Smooth muscle cell of the umbilical artery (primary cell): ENCODE results near the gene OR51G1. TPM values are rescaled to one million over a fixed set of nuclear protein-coding genes. Genes with fewer than 3 reads are reported as not detected.

Experiments
- total RNA-seq: library from RNA; depleted of rRNA; stranded (reverse); fragments of >200 nt; gene quantifications from 2 replicates; pipeline ENCODE4 v1.2.3, GENCODE V29; 2014

Gene OR51G1
- not detected in 2 replicates for total RNA-seq

GRCh38 chr11:4924239-4924638, at the start of gene OR51G1:
OR51G1 (minus strand) TSS chr11:4924339; CDS start chr11:4924339, 0 bp downstream.

GRCh38 chr11:4955613-4956012, 31.5 kb upstream of the OR51G1 start, which contains the start of gene OR51A2:
OR51A2 (minus strand) TSS chr11:4955713; CDS start chr11:4955713, 0 bp downstream.

GRCh38 chr11:4947505-4947904, 23.4 kb upstream of the OR51G1 start, which contains the start of gene OR51A4:
OR51A4 (minus strand) TSS chr11:4947605; CDS start chr11:4947100, 505 bp downstream.

GRCh38 chr11:4919250-4919649, 4.9 kb downstream of the OR51G1 start, which contains the start of gene OR51G2:
OR51G2 (minus strand) TSS chr11:4919350; CDS start chr11:4915663, 3,687 bp downstream.

GRCh38 chr11:4903484-4903883, 20.7 kb downstream of the OR51G1 start, which contains the start of gene OR51A7:
OR51A7 (plus strand) TSS chr11:4903783; CDS start chr11:4907370, 3,587 bp downstream.

GRCh38 chr11:4881860-4882500, 42.2 kb downstream of the OR51G1 start, which contains the start of gene OR51T1:
OR51T1 (plus strand) TSS chr11:4881900; CDS start chr11:4881900, 0 bp downstream.

Other genes with a start within 250 kb of the OR51G1 start
- 0.59 and 1.8 TPM in 2 replicates for gene OR51E2, start 226.5 kb downstream of the OR51G1 start, total RNA-seq
- gene MMP26, start 219.6 kb downstream of the OR51G1 start, total RNA-seq, result not detected in 2 replicates
- gene OR51F1, start 154.4 kb downstream of the OR51G1 start, total RNA-seq, result not detected in 2 replicates
- gene OR52R1, start 120.0 kb downstream of the OR51G1 start, total RNA-seq, result not detected in 2 replicates
- not detected in 2 replicates for gene OR51F2, start 103.0 kb downstream of the OR51G1 start, total RNA-seq
- not detected in 2 replicates for gene OR51S1, start 75.1 kb downstream of the OR51G1 start, total RNA-seq
- gene OR51T1, start 42.4 kb downstream of the OR51G1 start, total RNA-seq, result not detected in 2 replicates
- gene OR51A7, start 20.6 kb downstream of the OR51G1 start, total RNA-seq, result not detected in 2 replicates
- not detected in 2 replicates for gene OR51G2, start 5.0 kb downstream of the OR51G1 start, total RNA-seq
- gene OR51A4, start 23.3 kb upstream of the OR51G1 start, total RNA-seq, result not detected in 2 replicates
- not detected in 2 replicates for gene OR51A2, start 31.4 kb upstream of the OR51G1 start, total RNA-seq
- not detected in 2 replicates for gene OR51L1, start 70.5 kb upstream of the OR51G1 start, total RNA-seq
- 0.30 TPM in 1 of 2 replicates, not detected in the other for gene OR52J3, start 122.2 kb upstream of the OR51G1 start, total RNA-seq
- gene OR52E2, start 135.3 kb upstream of the OR51G1 start, total RNA-seq, result not detected in 2 replicates
- not detected in 2 replicates for gene OR52E1, start 145.2 kb upstream of the OR51G1 start, total RNA-seq
- gene OR52A5, start 214.0 kb upstream of the OR51G1 start, total RNA-seq, result not detected in 2 replicates
- gene OR52A1, start 230.4 kb upstream of the OR51G1 start, total RNA-seq, result not detected in 2 replicates